HepG2 (cell line): ENCODE measurements around the gene NFKBIA. TPM values are rescaled to one million over a fixed set of nuclear protein-coding genes. Genes with fewer than 3 reads are reported as not detected.
A peak's percentile ranks its signal among the peaks of the same experiment; 100 is the strongest.

ENCODE experiments used
- GTF2F1 ChIP-seq: fragments of 150-350 bp; IDR thresholded peaks from 2 replicates; pipeline ENCODE4 v1.6.1; 2014; ENCODE audit warnings: low read length
- MED8 ChIP-seq: sonication (generic); formaldehyde crosslinking; IDR thresholded peaks from 2 replicates; pipeline ENCODE4 v1.8.1; 2023; ENCODE audit warnings: mild to moderate bottlenecking, missing genetic modification reagents; ENCODE audit not compliant: insufficient replicate concordance
- RFX1 ChIP-seq: fragments of 450-650 bp; IDR thresholded peaks from 2 replicates; pipeline ENCODE4 v1.6.1; 2017
- SP4 ChIP-seq: sonication (generic); formaldehyde crosslinking; IDR thresholded peaks from 2 replicates; pipeline ENCODE4 v1.8.1; 2023; ENCODE audit warnings: mild to moderate bottlenecking, missing genetic modification reagents
- ZBTB21 ChIP-seq: sonication (generic); formaldehyde crosslinking; IDR thresholded peaks from 2 replicates; pipeline ENCODE4 v1.4.0; 2020; ENCODE audit warnings: missing genetic modification reagents
- ZNF136 ChIP-seq: sonication (generic); formaldehyde crosslinking; IDR thresholded peaks from 2 replicates; pipeline ENCODE4 v1.8.1; 2022; ENCODE audit warnings: low read depth, mild to moderate bottlenecking, moderate library complexity, missing genetic modification reagents
- ZNF557 ChIP-seq: sonication (generic); formaldehyde crosslinking; IDR thresholded peaks from 2 replicates; pipeline ENCODE4 v1.4.0; 2020; ENCODE audit warnings: missing genetic modification reagents
- ZNF768 ChIP-seq: sonication (generic); formaldehyde crosslinking; IDR thresholded peaks from 2 replicates; pipeline ENCODE4 v1.4.0; 2020; ENCODE audit warnings: missing genetic modification reagents
- ZSCAN25 ChIP-seq: sonication (generic); formaldehyde crosslinking; IDR thresholded peaks from 2 replicates; pipeline ENCODE4 v1.8.0; 2022; ENCODE audit warnings: mild to moderate bottlenecking, missing genetic modification reagents
- polyA plus RNA-seq, 8 experiments: library from polyadenylated mRNA; depleted of rRNA in 3 of 8; stranded (reverse) in 7 of 8; unstranded in 1 of 8; fragments of >200 nt; fragmentation: Illumina TruSeq in 4 of 8; extraction: Trizol in 4 of 8; gene quantifications; 2 replicates each; pipeline versions ENCODE4 v1.2.1 to v1.2.3, GENCODE V29; 2011 to 2016; ENCODE audit warnings: low read depth in 4 of 8, missing spikeins in 1 of 8, mixed read lengths in 1 of 8; ENCODE audit not compliant: insufficient read depth in 1 of 8
- total RNA-seq, 5 experiments: library from RNA; depleted of rRNA; stranded (reverse); fragments of >200 nt; fragmentation: Illumina TruSeq; extraction: Trizol; gene quantifications; 2 replicates each; pipeline ENCODE4 v1.2.3, GENCODE V29; 2016; ENCODE audit warnings: low read depth in 1 of 5
- TF ChIP-seq, protein P1 (sequence below): sonication (generic); formaldehyde crosslinking; IDR thresholded peaks from 2 replicates; pipeline ENCODE4 v1.5.0; 2020; ENCODE audit warnings: missing genetic modification reagents, mild to moderate bottlenecking, borderline replicate concordance
- TF ChIP-seq, protein P2 (sequence below): sonication (generic); formaldehyde crosslinking; IDR thresholded peaks from 2 replicates; pipeline ENCODE4 v1.8.1; 2023; ENCODE audit warnings: mild to moderate bottlenecking, moderate library complexity, missing genetic modification reagents
- TF ChIP-seq, protein P3 (sequence below): fragments of 450-650 bp; IDR thresholded peaks from 2 replicates; pipeline ENCODE4 v1.6.1; 2017
- TF ChIP-seq, protein P4 (sequence below): sonication (generic); formaldehyde crosslinking; conservative IDR thresholded peaks from 2 replicates; pipeline ENCODE4 v1.8.1; 2023; ENCODE audit warnings: missing genetic modification reagents

NFKBIA gene
- total and polyA plus RNA-seq, 2 of the 13 experiments (the other 11 are each of a cell fraction or from before 2014, with no cell fraction given) = 197 to 319 TPM

DNA sequence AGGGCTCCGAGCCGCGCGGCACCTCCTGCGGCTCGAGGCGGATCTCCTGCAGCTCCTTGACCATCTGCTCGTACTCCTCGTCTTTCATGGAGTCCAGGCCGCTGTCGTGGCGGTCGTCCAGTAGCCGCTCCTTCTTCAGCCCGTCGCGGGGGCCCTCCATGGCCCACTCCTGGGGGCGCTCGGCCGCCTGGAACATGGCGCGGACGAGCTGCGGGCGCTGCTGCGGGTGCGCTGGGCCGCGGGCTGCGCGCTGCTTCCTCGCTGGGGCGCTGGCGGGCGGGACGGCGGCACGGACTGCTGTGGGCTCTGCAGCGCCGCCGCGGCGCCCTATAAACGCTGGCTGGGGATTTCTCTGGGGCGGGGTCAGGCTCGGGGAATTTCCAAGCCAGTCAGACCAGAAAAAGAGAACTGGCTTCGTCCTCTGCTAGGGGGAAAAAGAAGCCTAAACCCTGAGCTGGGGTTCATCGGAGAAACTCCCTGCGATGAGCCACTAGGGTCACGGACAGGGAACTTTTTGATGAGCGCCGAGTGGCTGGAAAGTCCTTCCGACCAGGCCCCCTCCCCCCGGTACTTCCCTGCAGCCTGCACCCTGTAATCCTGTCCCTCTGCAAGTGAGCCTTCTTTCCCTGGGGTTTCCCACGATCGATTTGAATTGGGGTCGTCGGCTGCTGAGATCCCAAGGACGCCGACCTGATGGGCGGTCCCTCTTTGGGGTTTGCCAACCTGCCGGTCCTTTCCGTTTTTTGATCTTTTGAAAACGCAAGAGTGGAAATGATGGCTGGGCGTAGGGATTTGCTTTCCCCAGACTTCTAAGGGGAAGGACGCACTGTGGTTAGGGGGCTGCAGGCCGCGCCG is at the start of gene NFKBIA (continued):
- TF ChIP-seq, protein P1, sequence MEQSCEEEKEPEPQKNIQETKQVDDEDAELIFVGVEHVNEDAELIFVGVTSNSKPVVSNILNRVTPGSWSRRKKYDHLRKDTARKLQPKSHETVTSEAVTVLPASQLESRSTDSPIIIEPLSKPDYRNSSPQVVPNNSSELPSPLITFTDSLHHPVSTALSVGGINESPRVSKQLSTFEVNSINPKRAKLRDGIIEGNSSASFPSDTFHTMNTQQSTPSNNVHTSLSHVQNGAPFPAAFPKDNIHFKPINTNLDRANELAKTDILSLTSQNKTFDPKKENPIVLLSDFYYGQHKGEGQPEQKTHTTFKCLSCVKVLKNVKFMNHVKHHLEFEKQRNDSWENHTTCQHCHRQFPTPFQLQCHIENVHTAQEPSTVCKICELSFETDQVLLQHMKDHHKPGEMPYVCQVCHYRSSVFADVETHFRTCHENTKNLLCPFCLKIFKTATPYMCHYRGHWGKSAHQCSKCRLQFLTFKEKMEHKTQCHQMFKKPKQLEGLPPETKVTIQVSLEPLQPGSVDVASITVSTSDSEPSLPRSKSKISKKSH (CRISPR knock-in tag) = peak; percentile 97
- TF ChIP-seq ZSCAN25 = peak; percentile 66; the same call in 1 of the 2 replicates
- no peak for TF ChIP-seq RFX1
- peak; percentile 91 for TF ChIP-seq ZNF557 (CRISPR knock-in tag)
- peak; percentile 63; the same call in 1 of the 2 replicates for TF ChIP-seq SP4 (CRISPR knock-in tag)
- TF ChIP-seq, protein P2, sequence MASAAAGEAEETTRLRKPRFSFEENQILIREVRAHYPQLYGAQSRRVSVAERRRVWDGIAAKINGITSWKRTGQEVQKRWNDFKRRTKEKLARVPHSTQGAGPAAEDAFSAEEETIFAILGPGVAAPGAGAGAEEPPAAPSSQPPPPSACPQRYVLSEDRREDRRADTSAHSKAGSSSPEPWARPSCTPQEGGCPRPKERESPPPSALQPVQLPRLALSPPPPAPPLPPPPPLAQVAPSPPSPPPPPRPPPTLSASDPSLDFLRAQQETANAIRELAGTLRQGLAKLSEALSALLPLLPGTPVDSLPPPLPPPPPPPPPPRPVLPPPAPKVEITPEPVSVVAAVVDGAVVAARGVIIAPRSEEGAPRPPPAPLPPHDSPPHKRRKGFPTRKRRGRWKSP (CRISPR knock-in tag) = no peak
- TF ChIP-seq ZNF768 (CRISPR knock-in tag) = peak; percentile 82
- TF ChIP-seq MED8 (CRISPR knock-in tag) = peak; percentile 33
- TF ChIP-seq, protein P3, sequence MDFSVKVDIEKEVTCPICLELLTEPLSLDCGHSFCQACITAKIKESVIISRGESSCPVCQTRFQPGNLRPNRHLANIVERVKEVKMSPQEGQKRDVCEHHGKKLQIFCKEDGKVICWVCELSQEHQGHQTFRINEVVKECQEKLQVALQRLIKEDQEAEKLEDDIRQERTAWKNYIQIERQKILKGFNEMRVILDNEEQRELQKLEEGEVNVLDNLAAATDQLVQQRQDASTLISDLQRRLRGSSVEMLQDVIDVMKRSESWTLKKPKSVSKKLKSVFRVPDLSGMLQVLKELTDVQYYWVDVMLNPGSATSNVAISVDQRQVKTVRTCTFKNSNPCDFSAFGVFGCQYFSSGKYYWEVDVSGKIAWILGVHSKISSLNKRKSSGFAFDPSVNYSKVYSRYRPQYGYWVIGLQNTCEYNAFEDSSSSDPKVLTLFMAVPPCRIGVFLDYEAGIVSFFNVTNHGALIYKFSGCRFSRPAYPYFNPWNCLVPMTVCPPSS = no peak
- TF ChIP-seq ZBTB21 = no peak; the same call in none of the 2 replicates
- TF ChIP-seq, protein P4, sequence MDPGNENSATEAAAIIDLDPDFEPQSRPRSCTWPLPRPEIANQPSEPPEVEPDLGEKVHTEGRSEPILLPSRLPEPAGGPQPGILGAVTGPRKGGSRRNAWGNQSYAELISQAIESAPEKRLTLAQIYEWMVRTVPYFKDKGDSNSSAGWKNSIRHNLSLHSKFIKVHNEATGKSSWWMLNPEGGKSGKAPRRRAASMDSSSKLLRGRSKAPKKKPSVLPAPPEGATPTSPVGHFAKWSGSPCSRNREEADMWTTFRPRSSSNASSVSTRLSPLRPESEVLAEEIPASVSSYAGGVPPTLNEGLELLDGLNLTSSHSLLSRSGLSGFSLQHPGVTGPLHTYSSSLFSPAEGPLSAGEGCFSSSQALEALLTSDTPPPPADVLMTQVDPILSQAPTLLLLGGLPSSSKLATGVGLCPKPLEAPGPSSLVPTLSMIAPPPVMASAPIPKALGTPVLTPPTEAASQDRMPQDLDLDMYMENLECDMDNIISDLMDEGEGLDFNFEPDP (CRISPR knock-in tag) = no peak
- peak; percentile 90 for TF ChIP-seq GTF2F1
- TF ChIP-seq ZNF136 (CRISPR knock-in tag) = no peak; the same call in 1 of the 2 replicates
